SU-DHL-6 (cell line): ENCODE measurements around the gene NFIA.
"Not testable (repeated sequence)": the region's sequence is repeated elsewhere in the genome, so short reads cannot be mapped to it uniquely, and the experiment has no call there.

Experiments
- H2AFZ ChIP-seq: fragments of 200-600 bp; sonication (generic); 2 replicates; pipeline ENCODE4 v1.6.1; 2014; ENCODE audit warnings: low read depth, mild to moderate bottlenecking, moderate library complexity, mixed read lengths, antibody characterized with exemption, low read length; ENCODE audit not compliant: severe bottlenecking
- H3F3A ChIP-seq: fragments of 200-600 bp; shearing (Covaris generic); 2 replicates; pipeline ENCODE4 v1.6.0; 2016; ENCODE audit warnings: antibody characterized with exemption, mild to moderate bottlenecking; ENCODE audit not compliant: insufficient read depth
- H3K27ac ChIP-seq: fragments of 200-600 bp; sonication (generic); 2 replicates; pipeline ENCODE4 v1.5.1; 2016; ENCODE audit warnings: low read depth, mild to moderate bottlenecking, low read length, moderate library complexity, mixed read lengths
- H3K27me3 ChIP-seq: fragments of 200-600 bp; sonication (generic), shearing (Covaris generic); 2 replicates; pipeline ENCODE4 v1.6.0; 2014; ENCODE audit warnings: mild to moderate bottlenecking, low read length
- H3K36me3 ChIP-seq: fragments of 200-600 bp; sonication (generic); 2 replicates; pipeline ENCODE4 v1.6.1; 2014; ENCODE audit warnings: mild to moderate bottlenecking, low read length, mixed read lengths
- H3K4me2 ChIP-seq: fragments of 300-600, 200-600 bp; shearing (Covaris generic), sonication (generic); 2 replicates; pipeline ENCODE4 v1.6.0; 2014; ENCODE audit warnings: low read length, low read depth, mild to moderate bottlenecking; ENCODE audit not compliant: poor library complexity, severe bottlenecking
- H3K4me3 ChIP-seq: fragments of 200-600 bp; sonication (generic); 2 replicates; pipeline ENCODE4 v1.5.1; 2014; ENCODE audit warnings: antibody characterized with exemption, low read length, mild to moderate bottlenecking, mixed read lengths; ENCODE audit not compliant: insufficient read depth, poor library complexity, severe bottlenecking
- H3K79me2 ChIP-seq: fragments of 200-600 bp; sonication (generic); 2 replicates; pipeline ENCODE4 v1.6.1; 2014; ENCODE audit warnings: mild to moderate bottlenecking, low read length, moderate library complexity; ENCODE audit not compliant: insufficient read depth
- H3K9ac ChIP-seq: fragments of 200-600 bp; sonication (generic); 2 replicates; pipeline ENCODE4 v1.7.0; 2014; ENCODE audit warnings: mild to moderate bottlenecking, low read length
- H3K9me2 ChIP-seq: fragments of 200-600 bp; sonication (generic); replicated peaks from 2 replicates; pipeline ENCODE4 v1.6.1; 2014; ENCODE audit warnings: low read length; ENCODE audit not compliant: insufficient read depth
- H3K9me3 ChIP-seq: fragments of 200-600 bp; sonication (generic); 2 replicates; pipeline ENCODE4 v1.6.1; 2014; ENCODE audit warnings: low read length, mixed read lengths; ENCODE audit not compliant: insufficient read depth
- H4K20me1 ChIP-seq: fragments of 200-600 bp; sonication (generic); 2 replicates; pipeline ENCODE4 v1.6.1; 2014; ENCODE audit warnings: low read depth, mild to moderate bottlenecking, antibody characterized with exemption, low read length, moderate library complexity, mixed read lengths
- EZH2phosphoT487 ChIP-seq: fragments of 200-600 bp; sonication (generic), shearing (Covaris generic); conservative IDR thresholded peaks from 2 replicates; pipeline ENCODE4 v1.6.1; 2018; ENCODE audit warnings: mild to moderate bottlenecking, antibody characterized with exemption, low read length, moderate library complexity, mixed read lengths
- TF ChIP-seq, protein P1 (sequence below): fragments of 200-600 bp; sonication (generic); IDR thresholded peaks from one replicate; pipeline ENCODE4 v1.5.1; 2017; ENCODE audit warnings: antibody characterized with exemption, mild to moderate bottlenecking, low read length, moderate library complexity; ENCODE audit not compliant: insufficient read depth, poor library complexity, severe bottlenecking

NFIA gene

DNA sequence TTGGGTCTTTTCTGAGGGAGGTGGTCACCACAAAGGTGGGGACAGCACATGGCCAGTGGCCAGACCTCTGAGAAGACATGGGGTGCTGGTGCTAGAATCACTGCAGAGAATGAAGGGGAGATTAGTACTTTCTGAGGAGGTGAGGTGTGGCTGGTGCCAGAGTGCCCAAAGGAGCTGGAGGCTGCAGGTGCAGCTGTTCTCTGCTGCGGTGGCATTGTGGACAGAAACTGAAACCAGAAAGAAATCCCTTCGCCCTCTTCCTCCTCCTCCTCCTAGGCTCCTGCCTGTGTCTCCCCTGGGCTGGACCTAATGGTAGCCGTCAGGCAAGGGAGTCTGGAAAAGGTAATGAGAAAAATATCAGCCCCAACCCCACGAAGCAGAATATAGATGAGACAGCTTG is 380.9 kb downstream of the NFIA start:
- H3K9me2 ChIP-seq, result no peaks in the 10 kb centered on the region
- H3K4me3 ChIP-seq, result no peak overlapping the region
- no peaks in the 10 kb centered on the region for H4K20me1 ChIP-seq
- H3K79me2 ChIP-seq, result no peaks in the 10 kb centered on the region
- no peaks in the 10 kb centered on the region for H3K27me3 ChIP-seq
- H3K27ac ChIP-seq, result no peak overlapping the region
- TF ChIP-seq, protein P1, sequence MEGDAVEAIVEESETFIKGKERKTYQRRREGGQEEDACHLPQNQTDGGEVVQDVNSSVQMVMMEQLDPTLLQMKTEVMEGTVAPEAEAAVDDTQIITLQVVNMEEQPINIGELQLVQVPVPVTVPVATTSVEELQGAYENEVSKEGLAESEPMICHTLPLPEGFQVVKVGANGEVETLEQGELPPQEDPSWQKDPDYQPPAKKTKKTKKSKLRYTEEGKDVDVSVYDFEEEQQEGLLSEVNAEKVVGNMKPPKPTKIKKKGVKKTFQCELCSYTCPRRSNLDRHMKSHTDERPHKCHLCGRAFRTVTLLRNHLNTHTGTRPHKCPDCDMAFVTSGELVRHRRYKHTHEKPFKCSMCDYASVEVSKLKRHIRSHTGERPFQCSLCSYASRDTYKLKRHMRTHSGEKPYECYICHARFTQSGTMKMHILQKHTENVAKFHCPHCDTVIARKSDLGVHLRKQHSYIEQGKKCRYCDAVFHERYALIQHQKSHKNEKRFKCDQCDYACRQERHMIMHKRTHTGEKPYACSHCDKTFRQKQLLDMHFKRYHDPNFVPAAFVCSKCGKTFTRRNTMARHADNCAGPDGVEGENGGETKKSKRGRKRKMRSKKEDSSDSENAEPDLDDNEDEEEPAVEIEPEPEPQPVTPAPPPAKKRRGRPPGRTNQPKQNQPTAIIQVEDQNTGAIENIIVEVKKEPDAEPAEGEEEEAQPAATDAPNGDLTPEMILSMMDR, result no peak
- TF ChIP-seq EZH2phosphoT487, result no peak
- H3K9me3 ChIP-seq, result no peaks in the 10 kb centered on the region
- no peaks in the 10 kb centered on the region for H3K36me3 ChIP-seq
- H3K4me2 ChIP-seq, result no peak overlapping the region
- H3K9ac ChIP-seq, result no peak overlapping the region
- no peaks in the 10 kb centered on the region for H3F3A ChIP-seq
- H2AFZ ChIP-seq, result no peak overlapping the region

DNA sequence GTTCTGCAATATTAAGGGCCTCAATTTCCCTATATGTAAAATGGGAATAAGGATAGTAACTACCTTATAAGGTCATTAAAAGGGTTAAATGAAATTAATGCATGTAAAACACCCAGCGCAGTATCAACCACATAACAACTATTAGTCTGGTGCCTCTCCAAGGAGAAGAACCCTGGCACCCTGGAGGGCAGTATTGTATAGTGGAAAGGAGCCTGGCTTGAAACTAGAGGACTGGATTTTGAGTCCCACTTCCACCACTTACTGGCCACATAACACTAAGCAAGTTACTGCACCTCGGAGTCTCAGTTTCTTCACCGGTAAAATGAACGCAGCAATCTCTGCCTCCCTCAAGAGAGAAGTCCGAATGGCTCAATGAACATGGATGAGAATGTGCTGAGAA is 385.5 kb downstream of the NFIA start:
- H3K9me3 ChIP-seq, H3K4me3 ChIP-seq, H3K9ac ChIP-seq, H3K27ac ChIP-seq, H2AFZ ChIP-seq, H3K4me2 ChIP-seq, H3K79me2 ChIP-seq, H3F3A ChIP-seq, H3K27me3 ChIP-seq, H4K20me1 ChIP-seq, H3K9me2 ChIP-seq, H3K36me3 ChIP-seq: not testable (repeated sequence)

DNA sequence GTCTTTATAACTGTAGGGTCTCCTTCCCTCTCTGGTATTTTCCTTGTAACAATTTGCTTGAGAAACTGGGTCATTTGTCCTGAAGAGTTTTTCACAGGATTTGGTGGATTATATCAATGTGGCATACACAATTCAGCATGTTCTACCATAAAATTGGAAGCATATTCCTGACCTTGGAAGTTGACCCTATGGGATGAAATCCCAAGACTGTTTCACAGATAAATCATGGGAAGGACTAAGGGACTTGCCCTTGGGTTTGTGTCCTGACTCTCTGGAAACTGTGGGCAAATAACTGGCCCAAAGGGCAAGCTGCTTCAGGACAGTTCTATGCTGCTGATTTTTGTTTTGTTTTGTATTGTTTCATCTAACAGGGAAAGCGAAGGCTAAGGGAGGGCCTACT is 387.0 kb downstream of the NFIA start:
- H3K4me2 ChIP-seq, result no peak overlapping the region
- H3K4me3 ChIP-seq, result no peak overlapping the region
- no peaks in the 10 kb centered on the region for H3K79me2 ChIP-seq
- H4K20me1 ChIP-seq, result no peaks in the 10 kb centered on the region
- no peak overlapping the region for H3K9ac ChIP-seq
- no peak for TF ChIP-seq EZH2phosphoT487
- TF ChIP-seq, protein P1, result no peak
- no peak overlapping the region for H2AFZ ChIP-seq
- no peaks in the 10 kb centered on the region for H3K9me3 ChIP-seq
- no peak overlapping the region for H3K27ac ChIP-seq
- H3K27me3 ChIP-seq, result no peaks in the 10 kb centered on the region
- no peaks in the 10 kb centered on the region for H3F3A ChIP-seq
- no peaks in the 10 kb centered on the region for H3K9me2 ChIP-seq
- H3K36me3 ChIP-seq, result no peaks in the 10 kb centered on the region

DNA sequence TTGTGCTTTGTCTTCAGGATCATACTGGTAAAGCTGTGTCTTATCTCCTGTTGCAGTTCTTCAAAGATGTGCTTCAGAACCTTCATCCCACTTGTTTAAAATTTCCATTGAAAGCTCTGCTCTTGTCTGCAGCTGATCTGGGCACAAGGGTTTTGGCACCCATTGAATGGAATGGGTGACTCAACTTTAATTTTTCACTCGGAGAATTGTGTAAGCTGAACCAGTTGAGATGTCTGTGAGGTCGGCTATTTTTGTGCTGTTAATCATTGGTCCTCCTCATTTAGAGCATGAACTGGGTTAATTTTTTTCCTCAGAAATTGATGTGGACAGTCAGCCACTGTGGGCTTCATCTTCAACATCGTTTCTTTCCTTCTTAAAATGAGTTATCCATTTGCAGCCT is 390.5 kb downstream of the NFIA start:
- Histone ChIP-seq H4K20me1 (no peaks in the 10 kb centered on the region), H3K79me2 (no peaks in the 10 kb centered on the region), H3K9me2 (no peaks in the 10 kb centered on the region)

More for the DNA sequence above, 390.5 kb downstream of the NFIA start:
- no peak for TF ChIP-seq EZH2phosphoT487
- TF ChIP-seq, protein P1, result no peak
- no peak overlapping the region for H3K4me3 ChIP-seq
- no peak overlapping the region for H3K27ac ChIP-seq
- no peak overlapping the region for H3K4me2 ChIP-seq
- no peaks in the 10 kb centered on the region for H3K9me3 ChIP-seq
- no peaks in the 10 kb centered on the region for H3F3A ChIP-seq
- H3K27me3 ChIP-seq, result no peaks in the 10 kb centered on the region
- H2AFZ ChIP-seq, result no peak overlapping the region
- no peak overlapping the region for H3K9ac ChIP-seq
- no peaks in the 10 kb centered on the region for H3K36me3 ChIP-seq
